Stimulated activated CD4-positive, alpha-beta T cell treated with anti-CD3 and anti-CD28 coated beads, Interleukin-4, amount 100 ng/mL, for 1 hour (primary cell): ENCODE results near the gene TMIE.

ENCODE experiments used
- DNase-seq: peaks from one replicate; pipeline ENCODE4 v3.0.0-alpha.2; 2020

The TMIE gene

DNA sequence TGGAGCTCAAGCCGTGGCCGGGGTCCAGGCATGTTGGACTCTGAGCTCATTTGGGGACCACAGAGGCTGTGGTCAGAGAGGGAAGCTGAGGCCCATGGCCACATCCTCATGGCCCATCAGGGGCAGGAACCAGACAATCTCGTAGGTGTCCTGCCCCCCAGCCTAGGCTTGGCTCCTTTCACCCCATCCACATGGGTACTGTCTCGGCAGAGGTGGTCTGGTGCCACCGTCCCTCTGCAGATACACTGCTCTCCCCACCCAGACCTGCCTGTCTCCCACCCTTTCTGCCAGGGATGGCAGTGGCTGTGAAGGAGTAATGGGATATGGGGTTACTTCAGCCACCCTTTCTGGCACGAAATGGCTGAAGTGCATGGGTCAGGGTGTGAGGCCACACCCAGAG lies 8.5 kb downstream of the TMIE start:
- DNase-seq = no peak

DNA sequence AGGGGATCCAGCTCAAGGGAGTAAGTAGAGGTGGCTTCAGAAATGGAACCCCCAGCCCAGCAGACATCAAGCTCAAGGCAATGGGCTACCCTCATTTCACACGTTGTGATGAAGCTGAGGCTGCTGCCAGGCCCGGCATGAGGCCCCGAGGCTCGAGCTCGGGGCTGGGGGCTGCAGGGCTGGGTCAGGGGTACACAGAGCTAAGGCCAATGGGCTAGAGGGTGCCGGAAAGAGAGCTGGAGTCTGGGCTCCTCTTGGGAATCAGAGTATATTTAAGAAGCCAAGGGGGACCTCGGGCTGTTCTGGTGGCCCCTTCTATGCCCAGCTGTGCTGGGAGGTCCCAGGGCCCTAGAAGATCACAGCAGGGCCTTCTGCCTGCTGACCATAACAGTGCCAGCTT lies 9.0 kb downstream of the TMIE start:
- DNase-seq = no peak

GRCh38 chr3:46710671-46711295 lies 9.6 kb downstream of the TMIE start:
- no peak for DNase-seq

- no peak for DNase-seq
These were observed 10.1 kb downstream of the TMIE start for GRCh38 chr3:46711305-46711704.

GRCh38 chr3:46711760-46712159 lies 10.6 kb downstream of the TMIE start:
- no peak for DNase-seq

DNA sequence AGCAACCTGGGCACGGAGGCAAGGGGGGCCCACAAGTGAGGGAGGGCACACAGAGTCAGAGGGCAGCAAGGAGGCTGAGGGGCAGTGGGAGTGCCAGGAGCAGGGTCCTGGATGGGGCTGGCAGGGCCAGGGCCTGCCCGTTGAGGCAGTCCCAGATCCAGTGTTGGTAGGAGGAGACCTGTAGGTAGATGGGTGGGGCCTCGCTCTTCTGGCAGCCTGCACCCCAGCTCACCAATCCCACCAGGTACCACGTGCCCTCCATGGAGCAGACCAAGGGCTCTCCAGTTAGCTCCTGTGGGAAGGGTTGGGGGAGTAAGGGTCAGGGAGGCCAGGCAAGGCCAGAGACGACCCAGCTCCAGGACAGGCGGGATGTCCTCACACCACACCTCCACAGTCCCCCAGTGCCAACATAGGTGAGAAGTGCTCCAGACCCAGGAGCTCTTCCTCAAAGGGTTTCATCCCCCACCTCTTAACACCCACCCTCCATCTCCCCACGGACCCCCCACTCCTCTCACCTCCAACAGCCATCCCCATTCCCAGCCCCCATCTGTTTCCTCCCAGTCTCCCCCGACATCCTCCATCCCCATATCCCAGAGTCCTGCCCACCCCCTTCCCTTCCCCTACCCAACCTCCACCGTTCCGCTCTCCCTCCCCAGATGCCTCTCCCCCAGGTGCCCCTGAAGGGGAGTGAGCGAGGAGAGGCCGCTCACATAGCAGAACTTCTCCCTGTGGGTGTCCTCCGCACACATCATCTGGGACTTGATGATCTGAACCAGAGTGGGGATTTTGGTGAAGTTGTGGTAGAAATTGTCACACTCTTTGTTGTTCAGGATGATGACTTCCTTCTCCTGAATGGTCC lies 11.2 kb downstream of the TMIE start:
- no peak for DNase-seq

- DNase-seq = no peak
These were observed 12.1 kb downstream of the TMIE start for GRCh38 chr3:46713050-46713897.

DNA sequence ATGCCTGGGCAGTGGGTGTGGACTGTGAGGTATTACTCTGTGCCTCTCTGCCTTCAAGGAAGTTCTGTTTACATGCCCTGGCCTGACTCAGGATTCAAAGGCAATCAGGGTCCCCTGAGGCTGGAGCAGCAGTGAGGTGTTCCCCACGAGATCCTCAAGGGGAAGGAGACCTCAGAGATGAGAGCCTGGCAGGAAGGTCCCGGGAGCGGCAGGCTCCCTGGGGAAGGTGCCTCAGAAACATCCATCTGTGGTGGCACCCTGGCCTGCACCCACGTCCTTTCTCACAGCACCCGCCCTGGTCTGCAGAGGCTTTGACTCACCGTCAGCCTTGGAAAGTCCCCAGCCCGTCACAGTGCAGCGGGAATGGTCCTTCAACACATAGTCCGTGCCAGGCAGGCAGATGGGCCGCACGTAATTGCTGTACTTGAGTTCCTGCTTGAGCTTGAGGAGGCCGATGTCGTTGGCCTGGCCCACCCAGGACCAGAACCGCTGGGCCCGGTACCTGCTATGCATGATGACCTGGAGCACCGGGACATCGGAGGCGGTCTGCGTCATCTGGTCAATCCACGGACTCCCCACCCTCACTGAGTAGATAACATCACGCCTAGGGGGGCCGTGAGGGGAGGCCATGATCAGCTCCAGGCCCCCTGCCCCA lies 12.8 kb downstream of the TMIE start:
- DNase-seq = no peak

DNA sequence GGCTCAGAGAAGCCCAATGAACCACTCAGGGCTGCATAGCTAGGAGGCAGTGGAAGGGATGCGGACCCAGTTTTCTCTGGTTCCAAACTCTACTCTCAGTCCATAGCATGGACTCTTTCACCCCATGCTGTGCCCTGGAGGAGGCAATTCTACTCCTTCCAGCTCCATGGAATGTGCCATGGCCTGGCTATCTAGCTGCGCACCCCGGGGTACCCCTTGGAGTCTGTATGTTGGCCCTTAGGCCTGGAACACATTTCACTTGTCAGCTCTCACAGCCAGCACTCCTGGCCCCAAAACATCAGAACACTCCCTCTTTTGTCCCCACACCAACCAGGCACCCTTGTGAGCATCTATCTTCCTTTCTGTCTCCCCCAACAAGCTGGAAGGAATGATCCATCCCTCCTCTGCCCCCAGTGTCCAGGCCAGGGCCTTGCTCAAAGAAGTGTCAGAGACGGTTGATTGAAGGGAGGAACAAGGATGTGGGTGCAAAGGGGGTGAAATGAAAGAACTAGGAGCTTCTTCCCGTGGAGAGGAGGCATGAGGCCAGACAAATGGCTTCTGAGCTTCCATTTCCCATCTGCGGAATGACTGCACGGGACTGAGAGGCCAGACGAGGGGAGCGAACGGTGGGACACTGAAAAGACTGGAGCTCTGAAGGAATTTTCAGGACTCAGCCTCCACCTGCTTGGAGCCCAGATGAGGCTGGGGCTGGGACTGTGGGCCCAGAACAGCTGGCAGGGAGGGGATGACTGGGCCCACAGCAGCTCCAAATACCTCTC lies 13.7 kb downstream of the TMIE start:
- no peak for DNase-seq

- DNase-seq = no peak
These were observed 14.4 kb downstream of the TMIE start for GRCh38 chr3:46715507-46716175.

- DNase-seq = no peak
These were observed 15.6 kb downstream of the TMIE start for GRCh38 chr3:46716461-46717441.

GRCh38 chr3:46717447-46718231 lies 16.4 kb downstream of the TMIE start, which contains the start of gene PRSS50:
TSS of gene PRSS50 (minus strand) at chr3:46717869. CDS start at chr3:46717824, 45 bp downstream.
- peak; percentile 36 for DNase-seq

DNA sequence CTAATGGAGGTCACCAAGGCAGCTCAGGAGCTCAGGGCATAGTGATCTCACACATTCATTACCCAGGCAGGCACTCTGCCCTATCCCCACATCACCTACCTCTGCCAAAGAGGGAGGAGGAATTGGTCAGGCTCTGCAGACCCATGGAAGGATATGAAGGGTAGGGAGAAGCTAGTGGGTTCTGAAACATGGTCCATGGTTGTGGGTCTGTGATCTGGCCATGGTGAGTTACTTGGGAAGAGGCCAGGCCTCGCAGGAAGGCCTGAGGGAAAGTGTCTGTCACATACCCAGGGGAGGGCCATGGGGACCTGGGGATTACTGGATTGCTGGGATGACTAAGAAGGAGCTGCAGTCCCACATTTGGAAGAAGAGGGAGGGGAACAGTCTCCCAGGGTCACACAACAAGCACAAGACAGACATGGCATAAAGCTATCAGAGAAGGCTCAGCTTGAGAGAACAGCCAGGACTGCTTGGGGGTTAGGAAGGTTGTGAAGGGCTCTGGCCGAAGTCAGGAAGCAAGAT lies 17.9 kb downstream of the TMIE start:
- DNase-seq = no peak

GRCh38 chr3:46719735-46720271 lies 18.6 kb downstream of the TMIE start:
- no peak for DNase-seq

GRCh38 chr3:46721009-46721408 lies 19.8 kb downstream of the TMIE start:
- DNase-seq = no peak

- DNase-seq = no peak
These were observed 21.3 kb downstream of the TMIE start for GRCh38 chr3:46722443-46722842.

DNA sequence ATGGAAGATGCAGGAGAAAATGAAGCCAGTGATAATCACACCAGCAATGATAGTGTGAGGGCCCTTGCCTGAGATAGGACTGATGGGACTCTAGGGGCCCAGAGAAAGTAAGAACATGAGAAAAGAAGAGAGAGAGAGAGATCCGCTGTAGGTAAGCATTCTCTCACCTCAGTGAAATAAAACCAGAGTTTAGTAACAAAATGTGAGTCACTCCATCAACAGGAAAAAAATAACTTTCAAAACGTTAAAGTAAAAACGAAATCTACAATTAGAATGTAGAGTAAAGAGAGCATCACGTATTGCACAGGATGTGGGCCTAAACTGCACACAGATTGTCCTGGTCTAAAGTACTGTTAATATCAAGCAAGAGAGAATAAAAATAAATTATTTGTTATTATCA lies 23.2 kb downstream of the TMIE start:
- no peak for DNase-seq

GRCh38 chr3:46725621-46726314 lies 24.6 kb downstream of the TMIE start:
- no peak for DNase-seq
